GM12864 (cell line): ENCODE data around the gene FAM110C.

Experiments used
- DNase-seq: peaks from one replicate; pipeline ENCODE4 v3.0.0-alpha.2; 2011; ENCODE audit warnings: low read depth
- H3K4me3 ChIP-seq: 2 replicates; pipeline ENCODE4 v1.5.1; 2011; ENCODE audit warnings: mild to moderate bottlenecking, low read depth, low read length, control low read depth
- CTCF ChIP-seq: IDR thresholded peaks from 2 replicates; pipeline ENCODE4 v1.5.1; 2011; ENCODE audit warnings: low read depth, mild to moderate bottlenecking, moderate library complexity, low read length, control low read depth, inconsistent platforms; ENCODE audit errors: missing control alignments

Gene FAM110C

GRCh38 chr2:46471-47345 is at the start of gene FAM110C:
TSS of gene FAM110C (minus strand) at chr2:46505. CDS start at chr2:46385, 120 bp downstream.
- H3K4me3 ChIP-seq, result no peak within 1 kb of the TSS
- TF ChIP-seq CTCF, result no peak
- DNase-seq, result no peak

GRCh38 chr2:92326-92725 is 46.0 kb upstream of the FAM110C start:
- DNase-seq, result no peak
- no peak for TF ChIP-seq CTCF
- H3K4me3 ChIP-seq, result no peak overlapping the region

GRCh38 chr2:90645-91312 is 44.5 kb upstream of the FAM110C start:
- no peak for TF ChIP-seq CTCF
- H3K4me3 ChIP-seq, result no peak overlapping the region
- no peak for DNase-seq

GRCh38 chr2:85761-86160 is 39.5 kb upstream of the FAM110C start:
- TF ChIP-seq CTCF, result no peak
- DNase-seq, result no peak

GRCh38 chr2:84121-84520 is 37.8 kb upstream of the FAM110C start:
- TF ChIP-seq CTCF, result no peak
- DNase-seq, result no peak
- H3K4me3 ChIP-seq, result no peak overlapping the region

More at GRCh38 chr2:85761-86160, 39.5 kb upstream of the FAM110C start:
- H3K4me3 ChIP-seq, result no peak overlapping the region

GRCh38 chr2:80971-81736 is 34.8 kb upstream of the FAM110C start:
- DNase-seq, result no peak
- TF ChIP-seq CTCF, result no peak
- no peak overlapping the region for H3K4me3 ChIP-seq
